AG04449 (cell line): ENCODE results near the gene P3H2.
A peak's percentile ranks its signal among the peaks of the same experiment; 100 is the strongest.

Source experiments
- CTCF ChIA-PET: fragments of 350-600 bp; formaldehyde crosslinking; extraction: SDS; loops from one replicate; lab custom pipeline; 2021; ENCODE audit warnings: antibody characterized with exemption; lab: Yijun Ruan, JAX
- POLR2A ChIA-PET: fragments of 400-600, 350-600 bp; formaldehyde crosslinking; extraction: SDS; loops from one replicate; lab custom pipeline; 2020; ENCODE audit warnings: antibody characterized with exemption, inconsistent platforms; lab: Yijun Ruan, JAX
- DNase-seq: peaks from one replicate; pipeline ENCODE4 v3.0.0-alpha.2; 2010; ENCODE audit warnings: low read depth, low spot score
- H3K4me3 ChIP-seq: 2 replicates; pipeline ENCODE4 v1.5.1; 2011; ENCODE audit warnings: low read depth, mild to moderate bottlenecking, control low read depth, low read length
- TF ChIP-seq, protein P1 (sequence below): IDR thresholded peaks from one replicate; pipeline ENCODE4 v1.5.1; 2011; ENCODE audit warnings: mild to moderate bottlenecking, moderate library complexity, low read length, control low read depth, inconsistent platforms; ENCODE audit not compliant: insufficient read depth; ENCODE audit errors: missing control alignments

The P3H2 gene

GRCh38 chr3:189949580-189949979 is 171.1 kb downstream of the P3H2 start:
- POLR2A ChIA-PET: no interaction called here
- CTCF ChIA-PET: interaction anchor here (1.7 to 11.2 kb wide), 7 partner anchors 8 to 713 kb away, joined by 6 to 289 read pairs (median 14); no protein-coding TSS in a partner anchor
- no peak overlapping the region for H3K4me3 ChIP-seq
- TF ChIP-seq, protein P1, sequence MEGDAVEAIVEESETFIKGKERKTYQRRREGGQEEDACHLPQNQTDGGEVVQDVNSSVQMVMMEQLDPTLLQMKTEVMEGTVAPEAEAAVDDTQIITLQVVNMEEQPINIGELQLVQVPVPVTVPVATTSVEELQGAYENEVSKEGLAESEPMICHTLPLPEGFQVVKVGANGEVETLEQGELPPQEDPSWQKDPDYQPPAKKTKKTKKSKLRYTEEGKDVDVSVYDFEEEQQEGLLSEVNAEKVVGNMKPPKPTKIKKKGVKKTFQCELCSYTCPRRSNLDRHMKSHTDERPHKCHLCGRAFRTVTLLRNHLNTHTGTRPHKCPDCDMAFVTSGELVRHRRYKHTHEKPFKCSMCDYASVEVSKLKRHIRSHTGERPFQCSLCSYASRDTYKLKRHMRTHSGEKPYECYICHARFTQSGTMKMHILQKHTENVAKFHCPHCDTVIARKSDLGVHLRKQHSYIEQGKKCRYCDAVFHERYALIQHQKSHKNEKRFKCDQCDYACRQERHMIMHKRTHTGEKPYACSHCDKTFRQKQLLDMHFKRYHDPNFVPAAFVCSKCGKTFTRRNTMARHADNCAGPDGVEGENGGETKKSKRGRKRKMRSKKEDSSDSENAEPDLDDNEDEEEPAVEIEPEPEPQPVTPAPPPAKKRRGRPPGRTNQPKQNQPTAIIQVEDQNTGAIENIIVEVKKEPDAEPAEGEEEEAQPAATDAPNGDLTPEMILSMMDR: no peak
- no peak for DNase-seq

- no peak for DNase-seq
- CTCF ChIA-PET: interaction anchor here (0.6 to 11.2 kb wide), 32 partner anchors 9 to 800 kb away, joined by 3 to 289 read pairs (median 4); no protein-coding TSS in a partner anchor
- H3K4me3 ChIP-seq: no peak overlapping the region
- POLR2A ChIA-PET: no interaction called here
- TF ChIP-seq, protein P1: no peak
Observed at GRCh38 chr3:189948724-189949045, 172.0 kb downstream of the P3H2 start.

- ChIA-PET POLR2A (interaction anchor here (0.9 kb wide), 1 partner anchor 238 kb away, joined by 3 read pairs; no protein-coding TSS in a partner anchor), CTCF (interaction anchor here (0.5 to 11.2 kb wide), 38 partner anchors 9 to 800 kb away, joined by 3 to 289 read pairs (median 4); no protein-coding TSS in a partner anchor)
- no peak overlapping the region for H3K4me3 ChIP-seq
- no peak for DNase-seq
- TF ChIP-seq, protein P1: peak; percentile 27
Observed at GRCh38 chr3:189947948-189948723, 172.6 kb downstream of the P3H2 start.

DNA sequence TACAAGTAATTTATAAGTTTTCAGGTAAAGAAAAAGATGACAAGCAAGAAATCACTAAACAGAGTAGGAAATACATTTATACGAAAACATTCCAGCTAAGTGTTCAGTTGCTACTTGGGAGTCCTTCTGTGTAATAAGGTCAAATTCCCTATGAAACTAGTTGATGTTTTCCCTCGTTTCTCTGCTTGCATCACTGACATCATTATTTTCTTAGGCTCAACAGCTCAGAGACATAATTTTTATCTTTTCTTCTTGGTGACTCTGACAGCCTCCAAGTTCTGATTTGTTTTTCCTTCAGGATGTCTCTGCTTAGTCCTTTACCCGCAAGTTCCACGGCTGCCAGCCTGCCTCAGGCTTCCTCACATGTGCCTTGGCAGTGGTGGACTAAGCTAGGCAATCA is 173.6 kb downstream of the P3H2 start:
- no peak for DNase-seq
- CTCF ChIA-PET: interaction anchor here (1.0 to 11.2 kb wide), 12 partner anchors 11 to 791 kb away, joined by 3 to 289 read pairs (median 6); no protein-coding TSS in a partner anchor
- TF ChIP-seq, protein P1: no peak
- no peak overlapping the region for H3K4me3 ChIP-seq
- POLR2A ChIA-PET: interaction anchor here (0.9 kb wide), 1 partner anchor 236 kb away, joined by 3 read pairs; no protein-coding TSS in a partner anchor

DNA sequence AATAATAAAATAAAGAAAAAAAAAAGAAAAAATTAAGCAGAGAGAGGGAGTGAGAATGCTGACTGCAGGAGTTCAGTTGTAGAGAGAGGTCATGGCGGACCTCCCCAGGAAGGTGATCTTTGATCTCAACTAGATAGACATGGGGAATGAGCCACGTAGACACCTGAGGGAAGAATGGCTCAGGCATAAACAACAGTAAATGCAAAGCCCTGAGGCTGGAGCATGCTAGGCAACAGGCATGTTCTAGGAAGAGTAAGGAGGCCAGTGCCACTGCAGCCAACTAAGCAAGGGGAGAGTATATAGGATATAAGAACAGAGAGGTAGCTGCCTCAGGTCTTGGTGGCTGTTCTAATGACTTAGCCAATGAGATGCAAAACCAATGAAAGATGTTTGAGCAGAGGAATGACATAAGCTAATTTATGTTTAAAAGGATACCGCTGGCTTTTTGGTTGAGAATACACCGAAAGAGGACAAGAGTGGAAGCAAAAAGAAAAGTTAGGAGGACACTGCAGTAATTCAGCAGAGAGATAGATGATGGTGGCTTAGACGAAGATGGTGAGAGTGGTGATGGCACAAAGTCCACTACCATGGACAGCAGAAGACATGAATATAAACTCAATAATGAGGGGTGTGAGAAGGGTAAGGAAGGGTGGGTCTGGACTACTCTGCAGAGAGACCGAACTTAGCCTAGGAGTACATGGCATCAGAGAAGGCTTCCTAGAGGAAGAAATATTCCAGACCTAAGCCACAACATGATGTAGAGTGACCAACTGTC is 174.6 kb downstream of the P3H2 start:
- H3K4me3 ChIP-seq: no peak overlapping the region
- CTCF ChIA-PET: interaction anchor here (1.1 to 11.2 kb wide), 5 partner anchors 256 to 790 kb away, joined by 3 to 289 read pairs (median 5); no protein-coding TSS in a partner anchor
- TF ChIP-seq, protein P1: no peak
- no peak for DNase-seq
- POLR2A ChIA-PET: no interaction called here
